ENCODE data around the gene RBM27. TPM values are rescaled to one million over a fixed set of nuclear protein-coding genes. Genes with fewer than 3 reads are reported as not detected.

Gene RBM27
- polyA plus RNA-seq, 3 donors, result 2.5 to 6.2 (median 3.9) TPM

- Histone ChIP-seq H3K79me2 (ENCODE audit: insufficient read depth, low read length) (peaks cover 22% of the 10 kb centered on the region), H3K9me3 (replicated peaks in 1 of 2; ENCODE audit: control insufficient read depth in 1 of 2, insufficient read depth in 1 of 2, low read length in 2 of 2) (no peaks in the 10 kb centered on the region), H2AFZ (ENCODE audit: insufficient read depth, low read depth, low read length, poor library complexity, severe bottlenecking) (peak overlapping the region; percentile 47), H3K9ac (ENCODE audit: insufficient read depth, low read length, poor library complexity, severe bottlenecking) (no peak overlapping the region), H4K20me1 (ENCODE audit: insufficient read depth, low read length) (no peaks in the 10 kb centered on the region), H3K27ac (ENCODE audit: low read depth in 1 of 2, low read length in 2 of 2) (no peak overlapping the region), H3K36me3 (replicated peaks in 1 of 2; ENCODE audit: control insufficient read depth in 1 of 2, insufficient read depth in 2 of 2, low read length in 2 of 2) (peaks cover 0 to 5% of the 10 kb centered on the region in 2 donors), H3K4me1 (ENCODE audit: control insufficient read depth in 1 of 2, insufficient read depth in 2 of 2, low read length in 2 of 2) (peaks cover 14 to 26% of the 10 kb centered on the region in 2 donors), H3K4me2 (replicated peaks; ENCODE audit: extremely low read depth, low read length, poor library complexity, severe bottlenecking) (no peak overlapping the region), H3K4me3 (replicated peaks in 1 of 3; ENCODE audit: low read depth in 2 of 3, low read length in 3 of 3) (no peak overlapping the region), H3K27me3 (ENCODE audit: control insufficient read depth in 2 of 2, insufficient read depth in 2 of 2, low read length in 2 of 2) (no peaks in the 10 kb centered on the region)
- no peak overlapping the region for H3K27ac Mint-ChIP-seq
- no peak for TF ChIP-seq CTCF (IDR thresholded peaks at IDR 0.05)
- WGBS (ENCODE audit: insufficient coverage), result 14% methylated on average over 1 of the region's 2 CpGs
- H3K36me3 Mint-ChIP-seq, result no peaks in the 10 kb centered on the region
- H3K27me3 Mint-ChIP-seq (ENCODE audit: low read depth in 3 of 3), result peaks cover 6 to 10% (median 8%) of the 10 kb centered on the region in 3 donors
- peaks cover 0 to 3% (median 0%) of the 10 kb centered on the region in 7 donors for H3K9me3 Mint-ChIP-seq
- H3K4me3 Mint-ChIP-seq, result no peak overlapping the region
- peaks cover 15% of the 10 kb centered on the region for H3K4me1 Mint-ChIP-seq
- intact Hi-C loops (cut with micrococcal nuclease), result no loop called here
- DNase-seq, result no peak
Measured at GRCh38 chr5:146185161-146185560, 18.2 kb upstream of the RBM27 start.

GRCh38 chr5:146188358-146188757, 15.0 kb upstream of the RBM27 start:
- no peaks in the 10 kb centered on the region for H3K79me2 ChIP-seq (ENCODE audit: insufficient read depth, low read length)
- Mint-ChIP-seq H3K4me1 (peaks cover 2% of the 10 kb centered on the region), H3K36me3 (no peaks in the 10 kb centered on the region), H3K9me3 (peaks cover 0 to 3% (median 0%) of the 10 kb centered on the region in 7 donors), H3K4me3 (no peak overlapping the region), H3K27ac (no peak overlapping the region), H3K27me3 (ENCODE audit: low read depth in 3 of 3) (peaks cover 8 to 14% (median 9%) of the 10 kb centered on the region in 3 donors)
- no peak for DNase-seq
- H3K36me3 ChIP-seq (replicated peaks in 1 of 2; ENCODE audit: control insufficient read depth in 1 of 2, insufficient read depth in 2 of 2, low read length in 2 of 2), result no peaks in the 10 kb centered on the region
- H3K4me3 ChIP-seq (replicated peaks in 1 of 3; ENCODE audit: low read depth in 2 of 3, low read length in 3 of 3), result no peak overlapping the region
- no peaks in the 10 kb centered on the region for H4K20me1 ChIP-seq (ENCODE audit: insufficient read depth, low read length)
- H3K4me2 ChIP-seq (replicated peaks; ENCODE audit: extremely low read depth, low read length, poor library complexity, severe bottlenecking), result no peak overlapping the region
- no peak overlapping the region for H2AFZ ChIP-seq (ENCODE audit: insufficient read depth, low read depth, low read length, poor library complexity, severe bottlenecking)
- H3K27me3 ChIP-seq (ENCODE audit: control insufficient read depth in 2 of 2, insufficient read depth in 2 of 2, low read length in 2 of 2), result no peaks in the 10 kb centered on the region
- no peaks in the 10 kb centered on the region for H3K9me3 ChIP-seq (replicated peaks in 1 of 2; ENCODE audit: control insufficient read depth in 1 of 2, insufficient read depth in 1 of 2, low read length in 2 of 2)
- H3K9ac ChIP-seq (ENCODE audit: insufficient read depth, low read length, poor library complexity, severe bottlenecking), result no peak overlapping the region
- H3K27ac ChIP-seq (ENCODE audit: low read depth in 1 of 2, low read length in 2 of 2), result no peak overlapping the region
- no peak for TF ChIP-seq CTCF (IDR thresholded peaks at IDR 0.05)
- intact Hi-C loops (cut with micrococcal nuclease), result no loop called here
- peaks cover 0 to 3% of the 10 kb centered on the region in 2 donors for H3K4me1 ChIP-seq (ENCODE audit: control insufficient read depth in 1 of 2, insufficient read depth in 2 of 2, low read length in 2 of 2)
- WGBS (ENCODE audit: insufficient coverage), result no CpG with 5 or more reads among the region's 1 CpG
